ACC112 (cell line): ENCODE results near the gene FANCE.
A peak's percentile ranks its signal among the peaks of the same experiment; 100 is the strongest.

ENCODE experiments used
- H2AFZ ChIP-seq: fragments of 200-600 bp; sonication (generic); one replicate; pipeline ENCODE4 v1.6.0; 2017; ENCODE audit warnings: antibody characterized with exemption, low read length; ENCODE audit not compliant: unreplicated experiment
- H3K27ac ChIP-seq: fragments of 200-600 bp; sonication (generic); 2 replicates; pipeline ENCODE4 v1.5.1; 2014; ENCODE audit warnings: low read depth, mild to moderate bottlenecking, antibody characterized with exemption, low read length, moderate library complexity
- H3K27me3 ChIP-seq: fragments of 200-600 bp; sonication (generic); 2 replicates; pipeline ENCODE4 v1.6.1; 2014; ENCODE audit warnings: mild to moderate bottlenecking, antibody characterized with exemption, low read length, moderate library complexity, mixed read lengths; ENCODE audit not compliant: insufficient read depth
- H3K36me3 ChIP-seq: fragments of 200-600 bp; sonication (generic); 2 replicates; pipeline ENCODE4 v1.6.1; 2016; ENCODE audit warnings: mild to moderate bottlenecking, antibody characterized with exemption, low read length, moderate library complexity, mixed read lengths; ENCODE audit not compliant: insufficient read depth
- H3K4me1 ChIP-seq: fragments of 200-600 bp; sonication (generic); one replicate; pipeline ENCODE4 v1.6.1; 2016; ENCODE audit warnings: low read length, mixed read lengths; ENCODE audit not compliant: insufficient read depth, unreplicated experiment, control insufficient read depth
- H3K4me3 ChIP-seq: fragments of 200-600 bp; sonication (generic); 2 replicates; pipeline ENCODE4 v1.5.1; 2014; ENCODE audit warnings: mild to moderate bottlenecking, low read depth, low read length
- H3K79me2 ChIP-seq: fragments of 200-600 bp; sonication (generic); one replicate; pipeline ENCODE4 v1.6.0; 2016; ENCODE audit warnings: low read length; ENCODE audit not compliant: control insufficient read depth, unreplicated experiment, insufficient read depth

Gene FANCE

DNA sequence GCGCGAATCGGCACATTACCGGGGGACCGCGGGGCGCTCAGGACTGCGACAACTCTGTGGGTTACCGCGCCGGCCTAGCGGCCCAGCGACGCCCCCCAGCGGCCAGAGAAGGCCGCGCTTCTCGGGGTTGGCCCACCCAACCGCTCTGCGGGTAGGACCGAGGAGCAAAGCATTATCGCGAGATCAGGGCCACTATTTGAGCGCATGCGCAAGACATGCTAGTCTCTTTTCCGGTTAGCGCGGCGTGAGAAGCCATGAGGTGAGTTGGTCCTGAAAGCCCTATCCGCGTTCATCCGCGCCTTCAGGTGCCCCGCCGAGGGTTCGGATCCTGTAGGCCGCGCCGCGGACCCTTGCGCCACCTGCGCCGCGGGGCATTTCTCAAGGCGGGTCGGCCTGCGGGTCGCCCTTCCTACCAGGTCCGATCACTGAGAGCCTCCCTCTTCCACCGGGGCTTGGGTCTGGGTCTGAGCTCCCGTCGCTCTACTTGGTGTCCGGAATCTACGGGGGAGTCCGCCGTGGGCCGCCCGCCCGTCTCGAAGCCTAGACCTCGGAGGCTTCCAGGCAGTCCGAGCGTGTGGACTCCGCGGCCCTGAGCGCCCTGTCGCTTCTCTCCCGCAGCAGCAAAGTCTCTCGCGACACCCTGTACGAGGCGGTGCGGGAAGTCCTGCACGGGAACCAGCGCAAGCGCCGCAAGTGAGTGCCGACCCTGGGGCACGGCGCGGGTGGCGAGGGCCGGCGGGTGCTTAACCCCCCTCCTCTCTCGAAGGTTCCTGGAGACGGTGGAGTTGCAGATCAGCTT lies 16.2 kb downstream of the FANCE start, which contains the start of gene RPL10A:
Gene RPL10A, plus strand, starts transcription at position 221 of the 799 bp plus-strand sequence. Its CDS starts 34 bp downstream, at position 255.
- peak within 1 kb of the TSS; percentile 99 for H3K4me3 ChIP-seq
- H3K4me1 ChIP-seq = peaks cover 20% of the 10 kb centered on the region
- H2AFZ ChIP-seq = peak within 1 kb of the TSS; percentile 19
- H3K36me3 ChIP-seq = peaks cover 35% of the 10 kb centered on the region
- H3K27ac ChIP-seq = peak within 1 kb of the TSS; percentile 78
- no peaks in the 10 kb centered on the region for H3K27me3 ChIP-seq
- H3K79me2 ChIP-seq = peaks cover 40% of the 10 kb centered on the region

DNA sequence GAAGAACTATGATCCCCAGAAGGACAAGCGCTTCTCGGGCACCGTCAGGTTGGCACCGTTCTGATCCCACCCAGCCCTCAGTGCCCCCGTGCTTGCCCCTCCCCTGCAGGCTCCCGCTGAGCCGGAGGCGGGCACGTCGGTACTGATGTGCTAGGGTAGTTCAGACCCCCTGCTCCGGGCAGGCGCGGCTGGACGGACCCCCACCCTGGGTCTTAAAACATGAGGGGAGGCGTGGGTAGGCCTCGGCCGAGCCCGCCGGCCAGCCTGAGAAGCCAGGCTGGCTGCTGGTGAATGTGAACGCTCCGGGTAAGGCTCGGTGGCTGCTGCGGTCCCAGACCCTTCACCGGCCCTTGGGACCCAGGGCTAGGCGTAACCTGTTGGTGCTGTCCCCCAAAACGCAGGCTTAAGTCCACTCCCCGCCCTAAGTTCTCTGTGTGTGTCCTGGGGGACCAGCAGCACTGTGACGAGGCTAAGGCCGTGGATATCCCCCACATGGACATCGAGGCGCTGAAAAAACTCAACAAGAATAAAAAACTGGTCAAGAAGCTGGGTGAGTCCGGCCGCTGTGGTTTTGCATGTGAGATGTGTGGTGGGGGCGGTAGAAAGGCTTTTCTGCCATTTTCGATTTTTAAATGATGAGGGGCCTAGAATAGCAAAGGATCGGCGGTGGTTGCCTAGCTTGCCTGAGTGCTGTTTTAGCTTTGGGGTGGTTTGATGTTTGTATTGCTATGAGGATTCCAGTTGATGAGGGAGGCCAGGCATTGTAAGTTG lies 17.0 kb downstream of the FANCE start:
- Histone ChIP-seq H3K27me3 (no peaks in the 10 kb centered on the region), H3K36me3 (peaks cover 35% of the 10 kb centered on the region), H3K79me2 (peaks cover 40% of the 10 kb centered on the region), H3K4me1 (peaks cover 20% of the 10 kb centered on the region), H3K27ac (peak overlapping the region; percentile 78), H3K4me3 (peak overlapping the region; percentile 99), H2AFZ (no peak overlapping the region)

DNA sequence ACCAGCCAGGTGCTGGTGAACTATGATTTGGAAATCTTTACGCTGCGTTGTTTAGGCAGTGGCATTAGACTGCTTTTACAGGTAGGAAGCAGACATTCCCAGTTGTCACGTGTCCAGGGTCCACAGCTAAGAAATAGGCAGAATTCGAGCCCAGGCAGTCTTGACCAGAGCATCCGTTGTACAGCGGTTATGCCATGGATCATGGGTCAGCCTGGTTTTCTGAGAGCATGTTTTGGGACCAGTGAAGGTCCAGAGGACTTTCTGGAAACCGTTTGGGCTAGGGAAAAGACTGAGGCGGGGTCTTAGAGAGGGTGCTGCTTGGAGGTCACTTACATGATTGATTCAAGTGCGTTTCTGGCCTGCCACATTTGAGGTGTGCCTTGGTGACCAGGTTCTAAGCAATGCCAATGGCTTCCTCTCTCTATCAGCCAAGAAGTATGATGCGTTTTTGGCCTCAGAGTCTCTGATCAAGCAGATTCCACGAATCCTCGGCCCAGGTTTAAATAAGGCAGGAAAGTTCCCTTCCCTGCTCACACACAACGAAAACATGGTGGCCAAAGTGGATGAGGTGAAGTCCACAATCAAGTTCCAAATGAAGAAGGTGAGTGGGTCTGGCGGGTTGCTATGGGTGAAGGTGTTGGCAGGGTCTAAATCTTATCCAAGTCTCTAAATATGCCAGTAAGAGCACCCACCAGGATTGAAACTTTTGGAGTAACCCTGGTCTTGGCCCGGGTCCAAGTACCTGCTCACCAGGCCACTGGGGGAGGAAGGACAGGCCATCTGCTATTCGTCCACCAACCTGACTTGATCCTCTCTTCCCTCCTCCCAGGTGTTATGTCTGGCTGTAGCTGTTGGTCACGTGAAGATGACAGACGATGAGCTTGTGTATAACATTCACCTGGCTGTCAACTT lies 17.9 kb downstream of the FANCE start:
- H3K36me3 ChIP-seq = peaks cover 35% of the 10 kb centered on the region
- peaks cover 20% of the 10 kb centered on the region for H3K4me1 ChIP-seq
- H3K79me2 ChIP-seq = peaks cover 40% of the 10 kb centered on the region
- H2AFZ ChIP-seq = no peak overlapping the region
- H3K27me3 ChIP-seq = no peaks in the 10 kb centered on the region
- peak overlapping the region; percentile 78 for H3K27ac ChIP-seq
- H3K4me3 ChIP-seq = peak overlapping the region; percentile 99

DNA sequence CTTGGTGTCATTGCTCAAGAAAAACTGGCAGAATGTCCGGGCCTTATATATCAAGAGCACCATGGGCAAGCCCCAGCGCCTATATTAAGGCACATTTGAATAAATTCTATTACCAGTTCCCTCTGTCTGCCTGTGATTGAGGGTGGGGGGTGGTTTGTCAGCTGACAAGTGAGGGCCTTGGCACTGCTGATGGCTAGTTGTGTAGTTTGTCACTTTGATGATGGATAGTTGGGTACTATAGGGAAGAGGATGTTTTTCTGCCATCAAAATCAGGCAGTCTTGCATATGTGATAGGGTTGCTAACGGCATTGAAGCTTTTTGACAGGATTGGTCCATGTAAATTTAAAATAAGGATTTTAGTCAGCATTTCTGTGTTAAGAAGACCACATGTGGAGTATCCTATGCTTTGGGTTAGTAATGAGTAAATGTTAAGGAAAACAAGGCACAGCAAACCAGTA lies 18.6 kb downstream of the FANCE start:
- peaks cover 35% of the 10 kb centered on the region for H3K36me3 ChIP-seq
- H3K4me1 ChIP-seq = peaks cover 20% of the 10 kb centered on the region
- H3K79me2 ChIP-seq = peaks cover 40% of the 10 kb centered on the region
- no peak overlapping the region for H2AFZ ChIP-seq
- H3K4me3 ChIP-seq = peak overlapping the region; percentile 99
- H3K27ac ChIP-seq = peak overlapping the region; percentile 47
- H3K27me3 ChIP-seq = no peaks in the 10 kb centered on the region

DNA sequence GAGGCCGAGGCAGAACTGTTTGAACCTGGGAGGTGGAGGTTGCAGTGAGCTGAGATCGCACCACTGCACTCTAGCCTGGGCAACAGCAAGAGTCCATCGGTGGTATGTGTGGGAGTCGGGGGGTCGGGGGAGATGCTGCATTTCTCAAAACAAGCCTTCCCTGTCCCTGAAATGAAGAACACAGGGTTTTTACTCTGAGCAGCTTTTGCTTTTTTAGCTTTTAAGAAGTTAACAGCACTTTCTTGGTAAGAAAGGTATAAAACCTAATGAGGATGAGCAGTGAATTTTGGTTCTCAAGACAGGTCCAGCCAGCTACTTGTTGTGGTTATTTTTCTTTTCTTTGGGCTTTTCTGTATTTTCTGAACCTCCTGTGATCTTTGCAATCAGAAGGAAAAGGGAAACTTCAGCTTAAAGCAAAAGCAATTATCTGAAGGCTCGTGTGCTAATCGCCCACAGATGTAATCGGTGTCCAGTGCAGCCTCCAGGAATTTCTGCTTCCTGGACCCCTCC lies 19.8 kb downstream of the FANCE start:
- peaks cover 35% of the 10 kb centered on the region for H3K36me3 ChIP-seq
- no peak overlapping the region for H2AFZ ChIP-seq
- peaks cover 20% of the 10 kb centered on the region for H3K4me1 ChIP-seq
- no peaks in the 10 kb centered on the region for H3K27me3 ChIP-seq
- peaks cover 40% of the 10 kb centered on the region for H3K79me2 ChIP-seq
- H3K4me3 ChIP-seq = peak overlapping the region; percentile 0; the same call in 1 of the 2 replicates
- peak overlapping the region; percentile 3; the same call in 1 of the 2 replicates for H3K27ac ChIP-seq

DNA sequence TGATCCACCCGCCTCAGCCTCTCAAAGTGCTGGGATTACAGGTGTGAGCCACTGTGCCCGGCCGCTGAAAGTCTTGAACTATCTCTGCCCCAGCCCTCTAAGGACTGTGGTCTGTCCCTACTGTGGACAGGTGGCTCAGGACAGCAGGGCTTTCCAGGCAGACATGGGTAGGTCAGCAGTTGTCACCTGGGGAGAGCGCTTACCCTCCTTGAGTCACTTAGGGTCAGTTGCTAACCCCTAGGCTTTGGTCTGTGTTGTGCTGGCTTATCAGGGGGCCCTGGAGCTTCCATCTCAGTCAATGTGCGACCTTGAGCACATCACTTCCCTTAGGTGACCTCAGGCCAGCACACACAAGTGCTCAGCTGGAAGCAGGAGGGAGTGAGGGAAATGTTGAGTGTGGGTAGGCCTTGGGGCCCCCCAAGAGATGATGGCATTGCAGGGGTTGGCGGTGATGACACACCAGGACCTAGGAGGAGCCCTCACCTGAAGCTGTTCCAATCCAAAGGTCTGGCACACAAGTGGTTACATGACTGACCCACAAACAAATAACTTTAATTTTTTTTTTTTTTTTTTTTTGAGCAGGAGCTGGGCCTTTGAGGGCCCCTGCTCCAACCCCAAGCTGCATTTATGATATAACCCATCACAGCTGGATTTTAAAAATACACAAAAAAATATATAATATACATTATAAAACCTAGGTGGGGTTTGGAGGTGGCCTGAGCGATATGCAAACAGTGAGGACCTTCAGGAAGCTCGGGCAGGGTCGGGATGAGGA lies 21.1 kb downstream of the FANCE start:
- peaks cover 39% of the 10 kb centered on the region for H3K79me2 ChIP-seq
- no peak overlapping the region for H3K27ac ChIP-seq
- H3K4me3 ChIP-seq = no peak overlapping the region
- H3K36me3 ChIP-seq = peaks cover 35% of the 10 kb centered on the region
- no peak overlapping the region for H2AFZ ChIP-seq
- H3K27me3 ChIP-seq = no peaks in the 10 kb centered on the region
- peaks cover 20% of the 10 kb centered on the region for H3K4me1 ChIP-seq

DNA sequence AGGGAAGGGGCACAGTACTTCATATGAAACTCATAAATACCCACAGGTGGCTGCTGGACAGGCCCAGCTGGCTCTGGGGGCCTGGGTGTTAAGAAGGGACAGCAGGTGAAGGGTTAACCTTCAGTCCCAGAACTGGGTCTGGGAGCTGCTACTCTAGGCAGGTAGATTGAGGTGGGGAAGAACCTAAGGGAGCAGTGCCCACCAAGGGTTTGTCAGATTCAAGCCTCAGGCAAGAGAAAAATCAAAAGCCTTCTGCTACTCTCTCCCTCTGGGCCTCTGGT lies 21.7 kb downstream of the FANCE start:
- Histone ChIP-seq H3K27ac (no peak overlapping the region), H3K4me1 (peaks cover 20% of the 10 kb centered on the region), H3K36me3 (peaks cover 33% of the 10 kb centered on the region), H3K27me3 (no peaks in the 10 kb centered on the region), H3K4me3 (no peak overlapping the region), H2AFZ (no peak overlapping the region), H3K79me2 (peaks cover 34% of the 10 kb centered on the region)

DNA sequence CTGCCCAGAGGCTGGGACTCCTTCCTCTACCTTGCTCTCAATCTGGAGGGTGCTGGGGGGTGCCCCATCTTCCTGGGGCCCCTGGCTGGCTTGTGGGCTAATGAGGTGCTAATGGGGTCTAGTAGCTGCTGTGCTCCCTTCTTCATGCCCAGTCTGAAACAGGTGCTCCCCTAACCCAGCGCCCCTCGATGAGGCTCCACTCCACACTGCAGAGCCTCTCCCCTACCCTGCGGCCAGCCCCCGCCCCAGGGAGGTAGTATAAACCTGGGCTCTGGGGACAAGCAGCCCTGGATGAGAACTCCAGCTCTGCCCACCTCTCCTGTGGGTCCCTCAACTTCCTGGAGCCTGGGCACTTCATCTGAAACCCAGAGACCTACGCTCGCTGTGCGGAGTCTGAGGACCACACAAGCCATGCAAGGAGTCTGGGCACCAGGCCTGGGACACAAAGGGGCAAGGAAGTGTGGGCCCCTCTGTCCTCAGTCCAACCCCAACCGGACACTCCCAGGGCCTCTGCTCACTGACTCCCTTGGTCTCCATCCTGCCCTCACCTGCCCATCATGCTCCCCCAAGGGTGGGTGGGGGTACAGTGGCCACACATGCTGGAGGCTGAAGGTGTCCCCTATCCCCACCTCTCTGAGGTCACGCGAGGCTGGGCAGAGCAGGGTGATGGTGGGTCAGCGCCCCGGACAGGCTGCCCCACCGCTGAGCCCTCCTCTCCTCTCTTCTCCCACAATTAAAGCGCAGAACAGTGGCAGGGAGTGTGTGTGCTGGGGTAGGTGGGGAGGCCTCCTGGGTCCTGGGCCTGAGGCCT lies 22.2 kb downstream of the FANCE start:
- H3K79me2 ChIP-seq = peaks cover 28% of the 10 kb centered on the region
- H3K27ac ChIP-seq = no peak overlapping the region
- H3K4me3 ChIP-seq = no peak overlapping the region
- peaks cover 20% of the 10 kb centered on the region for H3K4me1 ChIP-seq
- no peak overlapping the region for H2AFZ ChIP-seq
- H3K27me3 ChIP-seq = no peaks in the 10 kb centered on the region
- H3K36me3 ChIP-seq = peaks cover 28% of the 10 kb centered on the region

DNA sequence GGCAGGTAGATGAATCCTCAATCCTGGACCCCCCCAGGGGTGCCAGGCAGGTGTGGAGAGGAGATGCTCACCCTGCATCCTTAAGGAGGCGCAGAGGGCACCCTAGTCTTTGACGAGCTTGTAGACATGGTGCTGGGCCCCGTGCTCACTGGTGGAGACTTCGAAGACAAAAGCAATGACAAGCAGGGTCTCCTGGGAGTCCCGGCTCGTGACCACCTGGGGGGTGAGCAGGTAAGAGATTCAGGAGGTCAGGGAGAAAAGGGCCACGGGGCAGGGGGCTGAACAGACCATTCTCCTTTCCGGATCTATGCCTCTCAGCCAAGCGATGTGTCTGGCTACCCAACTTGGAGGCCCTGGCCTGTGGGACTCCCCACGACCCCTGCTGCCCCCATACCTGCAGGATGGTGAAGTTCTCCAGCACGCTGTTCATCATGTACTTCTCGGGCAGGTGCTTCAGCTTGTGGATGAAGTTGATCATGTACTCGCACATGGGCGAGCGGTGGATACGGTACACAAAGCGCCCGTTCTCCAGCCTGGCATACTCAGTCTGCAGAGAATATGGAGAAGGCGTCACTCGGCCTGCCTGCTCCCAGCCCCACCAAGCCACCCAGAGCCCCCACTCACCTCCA lies 22.9 kb downstream of the FANCE start:
- peaks cover 21% of the 10 kb centered on the region for H3K79me2 ChIP-seq
- no peak overlapping the region for H3K4me3 ChIP-seq
- no peak overlapping the region for H2AFZ ChIP-seq
- no peak overlapping the region for H3K27ac ChIP-seq
- peaks cover 21% of the 10 kb centered on the region for H3K36me3 ChIP-seq
- H3K27me3 ChIP-seq = no peaks in the 10 kb centered on the region
- H3K4me1 ChIP-seq = peaks cover 20% of the 10 kb centered on the region
